GM12872 (cell line): ENCODE data around the gene LEF1.

Experiments
- CTCF ChIP-seq: IDR thresholded peaks from 3 replicates; pipeline ENCODE4 v1.5.1; 2011; ENCODE audit warnings: low read depth, mild to moderate bottlenecking, low read length, moderate library complexity; ENCODE audit not compliant: insufficient read depth

The LEF1 gene

DNA sequence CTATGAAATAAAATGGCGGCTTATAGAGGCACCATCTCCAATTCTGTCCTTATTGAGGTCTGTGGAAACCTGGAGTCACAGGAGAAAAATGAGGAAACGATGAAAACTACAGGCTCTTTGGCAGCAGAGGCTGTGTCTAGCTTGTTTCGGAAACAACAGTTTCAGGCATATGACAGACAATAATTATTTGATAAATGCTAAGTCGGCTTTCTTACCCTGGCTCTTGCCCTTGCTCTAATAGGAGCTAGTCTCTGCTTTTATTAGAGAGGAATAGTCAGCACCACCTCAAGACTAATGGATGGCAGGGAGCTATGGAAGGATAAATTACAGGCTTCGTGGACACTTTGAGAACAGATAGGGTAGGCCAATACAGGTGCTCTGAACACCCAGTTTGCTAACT lies 154.8 kb downstream of the LEF1 start:
- no peak for TF ChIP-seq CTCF

- TF ChIP-seq CTCF = no peak
These were observed 155.4 kb downstream of the LEF1 start for GRCh38 chr4:108013327-108013726.

- TF ChIP-seq CTCF = no peak
These were observed 158.6 kb downstream of the LEF1 start for GRCh38 chr4:108010167-108010566.

- TF ChIP-seq CTCF = no peak
These were observed 160.0 kb downstream of the LEF1 start for GRCh38 chr4:108008721-108009120.

- TF ChIP-seq CTCF = no peak
These were observed 160.7 kb downstream of the LEF1 start for GRCh38 chr4:108007984-108008383.

DNA sequence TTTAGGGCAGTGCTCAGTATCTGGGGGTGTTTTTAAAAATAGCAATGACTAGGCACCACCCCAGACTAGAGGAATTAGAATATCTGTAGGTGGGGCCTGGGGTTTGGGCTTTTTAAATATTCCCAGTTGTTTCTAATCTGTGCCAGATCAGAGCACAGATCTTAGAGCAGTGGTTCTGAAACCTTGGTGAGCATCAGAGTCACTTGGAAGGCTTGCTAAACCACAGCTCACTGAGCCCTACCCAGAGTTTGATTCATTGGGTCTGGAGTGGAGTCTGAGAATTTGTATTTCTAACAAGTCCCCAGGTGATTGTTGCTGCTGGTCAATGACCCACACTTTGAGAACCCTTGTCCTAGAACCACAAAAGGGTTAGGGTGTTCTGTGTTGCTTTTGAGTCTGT lies 162.4 kb downstream of the LEF1 start:
- TF ChIP-seq CTCF = no peak

DNA sequence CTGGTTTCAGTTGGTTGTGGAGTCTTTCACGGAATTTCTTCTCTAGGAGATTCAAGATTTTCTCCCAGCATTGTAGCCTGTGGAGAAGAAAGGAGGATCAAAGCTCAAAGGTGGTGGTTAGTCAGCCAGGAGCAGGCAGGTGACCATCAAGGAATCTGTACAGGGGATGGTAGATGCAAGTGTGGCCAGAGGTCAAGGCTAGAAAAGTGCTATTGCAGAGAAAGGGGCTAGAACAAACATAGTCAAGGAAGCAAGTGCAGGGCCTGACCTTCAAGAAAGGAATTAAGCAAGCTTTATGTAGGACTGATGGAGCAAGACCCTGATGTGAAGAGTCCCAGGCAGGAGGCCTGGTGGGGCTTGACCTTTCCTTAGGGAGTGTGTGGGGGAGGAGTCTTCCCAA lies 162.9 kb downstream of the LEF1 start:
- TF ChIP-seq CTCF = no peak

GRCh38 chr4:108004646-108005045 lies 164.1 kb downstream of the LEF1 start:
- TF ChIP-seq CTCF = no peak
